NCI-H524 treated with DMSO at 0.1 percent for 48 hours (cell line): Measurements from ENCODE around the gene SPDYC.

Source experiments
- DNase-seq: peaks from one replicate; lab custom pipeline; 2025; lab: John Stamatoyannopoulos, UW

SPDYC gene

DNA sequence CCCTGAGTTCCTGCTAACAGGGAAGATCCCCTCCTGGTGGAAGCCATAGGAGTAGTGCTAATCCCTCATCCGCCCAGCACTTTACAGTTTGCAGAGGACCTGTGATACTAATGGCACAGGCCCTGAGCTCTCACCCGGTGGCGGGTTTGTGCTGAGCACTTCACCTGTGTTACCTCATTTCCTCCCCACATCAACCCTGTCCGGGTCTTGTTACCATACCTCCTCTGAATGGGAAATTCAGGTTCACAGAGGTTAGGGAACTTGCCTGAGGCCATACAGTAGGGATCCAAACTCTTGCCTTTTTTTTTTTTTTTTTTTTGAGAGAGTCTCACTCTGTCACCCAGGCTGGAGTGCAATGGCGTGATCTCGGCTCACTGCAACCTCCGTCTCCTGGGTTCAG is 36.9 kb downstream of the SPDYC start:
- no peak for DNase-seq

DNA sequence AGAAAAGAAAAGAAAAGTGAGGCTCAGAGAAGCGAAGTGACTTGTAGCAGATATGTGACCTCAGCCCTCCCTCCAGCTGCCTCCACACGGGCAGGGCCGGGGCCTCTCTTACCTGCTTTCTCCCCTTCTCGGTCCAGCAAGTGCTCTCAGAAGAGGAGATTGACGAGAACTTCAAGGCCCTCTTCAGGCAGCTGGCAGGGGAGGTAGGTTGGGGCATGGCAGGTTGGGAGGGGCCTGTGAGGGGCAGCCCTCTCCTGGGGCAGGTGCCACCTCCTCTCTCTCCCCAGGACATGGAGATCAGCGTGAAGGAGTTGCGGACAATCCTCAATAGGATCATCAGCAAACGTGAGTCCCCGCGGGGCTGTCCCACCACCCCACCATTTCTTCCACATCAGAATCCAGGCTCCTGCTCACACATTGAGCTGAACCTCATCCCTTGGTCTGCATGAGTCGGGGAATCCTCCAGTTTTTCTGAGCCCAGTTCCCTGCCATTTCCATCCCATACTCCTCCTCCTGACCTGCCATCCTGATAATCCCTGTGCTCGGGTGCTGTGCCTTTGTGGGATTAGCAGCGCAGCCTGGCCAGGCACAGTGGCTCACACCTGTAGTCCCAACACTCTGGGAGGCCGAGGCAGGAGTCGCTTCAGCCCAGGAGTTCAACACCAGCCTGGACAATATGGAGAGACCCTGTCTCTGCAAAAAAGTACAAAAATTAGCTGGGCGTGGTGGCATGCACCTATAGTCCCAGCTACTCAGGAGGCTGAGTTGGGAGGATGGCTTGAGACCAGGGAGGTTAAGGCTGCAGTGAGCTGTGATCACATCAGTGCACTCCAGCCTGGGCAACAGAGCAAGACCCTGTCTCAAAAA is 38.1 kb downstream of the SPDYC start:
- no peak for DNase-seq

DNA sequence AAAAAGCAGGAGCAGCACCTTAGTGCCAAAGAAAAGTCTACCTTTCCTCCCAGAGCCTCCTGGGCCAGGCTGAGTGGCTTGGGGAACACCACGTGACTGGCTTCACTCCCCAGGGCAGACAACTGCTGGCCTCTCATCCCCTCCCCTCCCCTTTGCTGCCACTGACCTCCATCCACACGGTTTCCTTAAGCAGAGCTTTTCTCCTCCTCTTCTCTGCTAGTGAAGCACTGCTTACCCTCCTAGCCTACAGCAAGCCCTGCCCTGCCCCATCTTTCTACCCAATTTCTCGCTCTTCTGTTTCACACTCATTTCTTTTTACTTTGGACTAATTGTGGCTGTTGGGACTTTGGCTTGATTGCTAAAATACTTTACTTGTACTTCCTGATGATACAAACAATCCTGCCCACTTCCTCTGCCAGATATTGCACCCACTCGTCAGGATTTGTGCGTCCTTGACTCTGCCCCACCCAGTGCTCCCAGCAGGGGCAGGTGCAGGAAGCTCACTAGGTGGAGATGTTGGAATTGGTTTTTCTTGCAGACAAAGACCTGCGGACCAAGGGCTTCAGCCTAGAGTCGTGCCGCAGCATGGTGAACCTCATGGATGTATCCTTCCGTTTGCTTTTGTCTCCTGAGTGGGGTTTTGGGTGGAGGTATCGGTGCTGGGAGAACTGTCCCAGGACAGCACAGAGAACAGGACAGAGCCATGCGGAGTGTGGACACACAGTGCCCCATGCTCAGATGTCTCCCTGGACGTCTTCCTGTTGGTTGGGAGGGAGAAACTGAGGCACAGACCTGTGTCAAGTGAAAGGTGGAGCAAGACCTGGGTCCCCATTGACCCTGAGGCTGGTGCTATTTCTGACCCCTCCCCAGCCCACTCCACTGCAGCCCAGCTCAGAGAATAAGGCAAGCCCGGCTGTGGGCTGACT is 39.0 kb downstream of the SPDYC start:
- DNase-seq, result no peak

DNA sequence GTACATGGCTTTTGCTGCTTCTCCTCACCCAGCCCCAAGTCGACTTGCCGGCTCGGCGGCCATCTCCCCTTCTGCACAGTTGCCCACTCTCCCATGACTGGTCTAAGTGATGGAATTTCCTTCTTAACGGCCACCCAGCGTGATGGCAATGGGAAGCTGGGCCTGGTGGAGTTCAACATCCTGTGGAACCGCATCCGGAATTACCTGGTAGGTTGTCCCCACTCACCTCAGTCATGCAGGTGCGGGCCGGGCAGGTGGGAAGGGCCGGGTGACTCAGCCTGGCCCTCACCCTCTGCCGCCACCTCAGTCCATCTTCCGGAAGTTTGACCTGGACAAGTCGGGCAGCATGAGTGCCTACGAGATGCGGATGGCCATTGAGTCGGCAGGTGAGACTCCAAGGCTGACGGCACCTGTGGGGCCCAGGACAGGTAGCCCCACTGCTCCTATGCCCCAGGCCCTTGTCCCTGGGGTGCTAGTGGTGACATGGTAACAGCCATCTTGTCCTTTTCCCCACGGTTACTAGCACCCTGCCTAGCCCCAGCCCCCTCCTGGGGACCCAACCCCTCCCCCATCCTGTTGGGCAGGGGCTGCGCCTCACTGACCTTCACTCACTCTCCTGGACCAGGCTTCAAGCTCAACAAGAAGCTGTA is 39.8 kb downstream of the SPDYC start:
- DNase-seq, result no peak

DNA sequence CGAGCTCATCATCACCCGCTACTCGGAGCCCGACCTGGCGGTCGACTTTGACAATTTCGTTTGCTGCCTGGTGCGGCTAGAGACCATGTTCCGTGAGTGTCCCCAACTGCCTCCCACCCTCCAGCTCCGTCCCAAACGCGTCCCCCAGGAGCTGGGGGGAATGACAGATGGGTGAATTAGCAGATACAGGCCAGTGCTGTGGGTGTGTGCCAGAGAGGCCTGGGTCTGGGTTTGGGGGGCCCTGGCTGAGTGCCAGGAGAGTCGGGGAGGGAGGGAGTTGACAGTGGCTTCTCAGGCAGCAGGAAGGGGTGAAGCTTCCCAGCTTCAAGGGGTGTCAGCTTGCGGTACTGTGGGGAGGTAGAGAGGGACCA is 40.3 kb downstream of the SPDYC start:
- no peak for DNase-seq

DNA sequence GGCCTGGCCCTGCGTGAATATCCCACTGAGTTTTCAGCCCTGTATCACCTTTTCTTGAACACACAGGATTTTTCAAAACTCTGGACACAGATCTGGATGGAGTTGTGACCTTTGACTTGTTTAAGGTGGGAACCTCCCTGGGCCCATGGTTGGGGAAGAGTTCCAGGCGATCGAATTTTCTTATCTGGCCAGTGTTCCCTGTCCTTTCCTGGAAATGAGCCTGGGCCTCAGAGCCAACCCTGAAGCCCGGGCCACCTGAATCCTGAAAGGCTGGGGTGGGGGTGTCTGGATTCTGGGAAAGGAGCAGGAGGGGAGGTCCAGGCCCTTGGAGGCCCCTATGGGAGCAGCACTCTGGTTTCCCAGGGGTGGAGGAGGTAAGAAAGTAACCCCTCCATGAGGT is 40.7 kb downstream of the SPDYC start:
- no peak for DNase-seq

DNA sequence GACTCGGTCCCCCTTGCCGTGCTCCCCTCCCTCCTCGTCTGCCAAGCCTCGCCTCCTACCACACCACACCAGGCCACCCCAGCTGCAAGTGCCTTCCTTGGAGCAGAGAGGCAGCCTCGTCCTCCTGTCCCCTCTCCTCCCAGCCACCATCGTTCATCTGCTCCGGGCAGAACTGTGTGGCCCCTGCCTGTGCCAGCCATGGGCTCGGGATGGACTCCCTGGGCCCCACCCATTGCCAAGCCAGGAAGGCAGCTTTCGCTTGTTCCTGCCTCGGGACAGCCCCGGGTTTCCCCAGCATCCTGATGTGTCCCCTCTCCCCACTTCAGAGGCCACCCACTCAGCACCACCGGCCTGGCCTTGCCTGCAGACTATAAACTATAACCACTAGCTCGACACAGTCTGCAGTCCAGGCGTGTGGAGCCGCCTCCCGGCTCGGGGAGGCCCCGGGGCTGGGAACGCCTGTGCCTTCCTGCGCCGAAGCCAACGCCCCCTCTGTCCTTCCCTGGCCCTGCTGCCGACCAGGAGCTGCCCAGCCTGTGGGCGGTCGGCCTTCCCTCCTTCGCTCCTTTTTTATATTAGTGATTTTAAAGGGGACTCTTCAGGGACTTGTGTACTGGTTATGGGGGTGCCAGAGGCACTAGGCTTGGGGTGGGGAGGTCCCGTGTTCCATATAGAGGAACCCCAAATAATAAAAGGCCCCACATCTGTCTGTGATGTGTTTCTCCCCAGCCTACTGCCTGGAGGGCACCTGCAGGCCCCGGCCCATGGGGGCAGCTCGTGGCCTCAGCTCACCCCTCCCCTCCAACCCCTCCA is 41.5 kb downstream of the SPDYC start:
- no peak for DNase-seq

DNA sequence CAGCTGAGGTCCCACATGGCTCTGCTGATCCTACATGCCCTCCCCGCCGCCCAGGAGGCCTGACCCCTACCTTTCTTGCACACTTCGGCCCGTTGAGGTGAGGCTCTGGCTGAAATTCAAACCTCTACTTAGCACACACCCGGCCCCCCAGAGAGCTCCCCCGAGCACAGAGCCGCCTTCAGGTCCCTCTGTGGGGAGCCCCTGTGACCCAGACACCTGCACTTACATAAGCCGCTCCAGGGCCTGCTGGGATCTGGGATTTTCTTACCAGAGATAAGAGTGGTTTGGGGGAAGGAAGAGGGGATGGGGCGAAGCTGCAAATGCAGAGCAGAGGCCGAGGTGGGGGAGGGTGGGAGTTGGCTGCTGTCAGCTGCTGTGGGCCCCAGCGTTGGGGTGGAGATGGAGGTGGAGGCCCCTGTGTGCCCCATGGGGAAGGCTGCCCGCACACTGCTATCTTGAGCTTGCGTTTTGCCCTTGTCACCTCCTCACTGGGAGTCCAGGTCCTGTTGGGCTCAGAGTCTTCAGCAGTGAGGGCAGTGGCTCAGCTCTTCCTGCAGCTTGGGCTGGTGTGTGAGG is 42.3 kb downstream of the SPDYC start:
- DNase-seq, result no peak

DNA sequence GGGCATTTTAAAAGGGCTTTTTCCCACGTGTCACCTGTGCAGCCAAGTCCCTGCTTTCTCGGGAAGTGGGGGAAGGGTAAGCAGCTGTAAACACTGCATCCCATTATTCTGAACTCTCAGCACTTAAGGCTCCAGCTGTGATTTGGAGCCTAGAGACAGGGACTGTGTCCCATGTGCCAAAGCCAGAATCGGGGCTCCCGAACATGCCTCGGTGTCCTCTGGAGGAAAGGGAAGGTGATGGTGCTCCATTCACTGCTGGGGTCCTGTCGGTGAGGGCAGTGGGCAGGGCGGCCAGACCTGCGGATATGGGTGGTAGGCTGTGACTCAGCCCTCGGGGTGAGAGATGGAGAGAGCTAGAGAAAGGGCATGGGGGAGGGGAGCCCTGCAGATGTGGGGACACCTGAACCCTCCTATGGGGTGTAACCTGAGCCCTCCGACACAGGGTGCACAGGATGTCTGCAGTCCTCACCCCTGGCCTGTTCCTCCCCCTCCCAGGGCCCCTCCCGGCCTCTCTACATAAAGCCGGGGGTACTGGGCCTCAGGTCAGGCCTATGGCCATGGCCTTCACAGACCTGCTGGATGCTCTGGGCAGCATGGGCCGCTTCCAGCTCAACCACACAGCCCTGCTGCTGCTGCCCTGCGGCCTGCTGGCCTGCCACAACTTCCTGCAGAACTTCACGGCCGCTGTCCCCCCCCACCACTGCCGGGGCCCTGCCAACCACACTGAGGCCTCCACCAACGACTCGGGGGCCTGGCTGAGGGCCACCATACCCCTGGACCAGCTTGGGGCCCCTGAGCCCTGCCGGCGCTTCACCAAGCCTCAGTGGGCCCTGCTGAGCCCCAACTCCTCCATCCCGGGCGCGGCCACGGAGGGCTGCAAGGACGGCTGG is 43.5 kb downstream of the SPDYC start:
- no peak for DNase-seq

DNA sequence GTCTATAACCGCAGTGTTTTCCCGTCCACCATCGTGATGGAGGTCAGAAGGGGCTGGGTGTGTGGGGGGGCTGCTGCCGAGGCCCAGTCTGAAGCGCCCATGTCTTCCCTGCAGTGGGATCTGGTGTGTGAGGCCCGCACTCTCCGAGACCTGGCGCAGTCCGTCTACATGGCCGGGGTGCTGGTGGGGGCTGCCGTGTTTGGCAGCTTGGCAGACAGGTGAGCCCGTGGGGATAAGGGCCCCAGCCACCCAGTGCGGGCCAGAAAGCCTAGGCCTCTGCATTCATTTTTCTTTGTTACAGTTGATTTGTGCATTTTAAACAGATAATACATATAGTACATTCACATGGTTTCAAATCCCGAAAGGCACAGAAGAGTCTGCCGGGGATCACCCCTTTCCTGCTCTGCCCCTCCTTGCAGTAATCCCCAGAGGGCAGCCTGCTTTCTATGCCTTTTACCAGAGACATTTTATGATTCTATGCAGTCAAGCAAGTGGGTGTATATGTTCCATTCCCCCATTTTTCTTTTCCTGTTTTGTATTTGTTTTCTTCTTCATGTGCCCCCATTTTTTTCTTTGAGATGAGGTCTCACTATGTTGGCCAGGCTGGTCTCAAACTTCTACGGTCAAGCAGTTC is 44.3 kb downstream of the SPDYC start:
- DNase-seq, result no peak

DNA sequence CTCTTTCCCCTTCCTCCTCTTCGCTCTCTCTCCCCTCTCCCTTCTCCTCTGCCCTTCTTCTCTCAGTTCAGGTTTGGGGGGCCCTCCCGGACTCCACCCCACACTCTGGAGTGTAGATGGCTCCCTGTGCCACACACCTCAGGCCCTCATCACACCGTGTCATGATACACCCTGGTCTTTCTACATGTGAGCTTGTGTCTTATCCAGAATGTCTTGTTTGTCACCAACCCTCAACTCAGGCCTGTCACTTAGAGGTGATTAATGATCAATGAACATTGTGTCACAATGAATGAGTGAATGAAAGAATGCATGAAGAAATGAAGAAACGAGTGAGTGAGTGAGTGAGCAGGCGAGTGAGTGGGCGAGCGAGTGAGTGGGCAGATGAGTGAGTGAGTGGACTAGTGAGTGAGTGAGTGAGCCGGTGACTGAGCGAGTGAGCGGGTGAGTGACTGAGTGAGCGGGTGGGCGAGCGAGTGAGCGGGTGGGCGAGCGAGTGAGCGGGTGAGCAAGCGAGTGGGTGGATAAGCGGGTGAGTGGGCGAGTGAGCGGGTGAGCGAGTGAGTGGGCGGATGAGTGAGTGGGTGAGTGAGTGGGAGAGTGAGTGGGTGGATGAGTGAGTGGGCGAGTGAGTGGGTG is 45.5 kb downstream of the SPDYC start:
- no peak for DNase-seq

DNA sequence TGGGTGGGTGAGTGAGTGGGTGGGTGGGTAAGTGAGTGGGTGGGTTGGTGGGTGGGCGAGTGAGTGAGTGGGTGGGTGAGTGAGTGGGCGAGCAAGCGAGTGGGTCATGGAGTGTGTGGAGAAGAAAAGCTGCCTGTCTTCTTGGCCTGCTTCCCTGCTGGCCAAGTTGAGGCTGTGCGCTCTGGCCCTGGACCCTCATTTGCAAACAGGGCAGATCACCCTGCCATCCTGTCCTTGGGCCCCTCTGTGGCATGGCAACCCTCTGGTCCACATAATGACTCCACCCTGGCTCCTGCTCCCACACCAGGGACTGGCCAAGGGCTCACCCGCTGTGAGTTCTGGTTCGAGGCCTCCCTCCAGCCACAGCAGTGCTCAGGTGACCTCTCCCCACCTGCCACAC is 46.8 kb downstream of the SPDYC start:
- DNase-seq, result no peak

DNA sequence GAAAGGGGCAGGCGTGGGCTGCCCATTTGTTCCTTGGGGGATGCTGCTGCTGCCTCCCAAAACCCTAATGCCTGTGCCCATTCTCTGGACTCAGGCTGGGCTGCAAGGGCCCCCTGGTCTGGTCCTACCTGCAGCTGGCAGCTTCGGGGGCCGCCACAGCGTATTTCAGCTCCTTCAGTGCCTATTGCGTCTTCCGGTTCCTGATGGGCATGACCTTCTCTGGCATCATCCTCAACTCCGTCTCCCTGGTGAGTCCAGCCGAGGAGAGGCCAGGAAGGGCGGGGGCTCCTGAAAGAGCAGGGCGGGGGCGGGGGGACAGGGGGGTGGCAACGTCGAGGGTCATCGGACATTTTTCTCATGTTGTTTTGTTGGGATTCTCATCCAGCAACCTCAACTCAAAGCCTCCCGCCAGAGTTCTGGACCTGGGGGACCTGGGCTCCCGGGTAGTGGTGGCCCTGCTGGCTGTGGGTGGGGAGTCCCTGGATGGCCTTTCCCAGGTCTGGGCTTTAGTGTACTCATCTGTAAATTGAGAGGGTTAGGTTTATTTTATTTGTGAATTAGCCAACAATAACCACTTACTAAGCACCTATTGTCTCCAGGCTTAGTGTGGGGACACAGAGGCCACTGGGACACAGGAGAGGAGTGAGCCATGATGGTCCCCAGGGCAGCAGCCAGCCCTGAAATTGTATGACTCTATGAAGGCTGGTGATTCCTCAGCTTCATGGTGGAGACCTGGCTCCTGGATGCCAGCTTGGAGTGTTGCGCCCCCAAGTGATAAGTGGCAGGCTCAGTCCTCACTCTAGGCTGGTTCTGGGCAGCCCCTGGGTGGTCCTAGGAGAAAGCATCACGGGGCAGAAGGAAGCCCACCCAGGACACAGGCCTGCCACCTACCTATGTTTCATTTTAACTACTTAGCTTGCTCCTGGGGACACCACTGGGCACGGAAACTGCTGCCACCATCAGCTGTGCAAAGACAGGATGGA is 47.7 kb downstream of the SPDYC start:
- no peak for DNase-seq

DNA sequence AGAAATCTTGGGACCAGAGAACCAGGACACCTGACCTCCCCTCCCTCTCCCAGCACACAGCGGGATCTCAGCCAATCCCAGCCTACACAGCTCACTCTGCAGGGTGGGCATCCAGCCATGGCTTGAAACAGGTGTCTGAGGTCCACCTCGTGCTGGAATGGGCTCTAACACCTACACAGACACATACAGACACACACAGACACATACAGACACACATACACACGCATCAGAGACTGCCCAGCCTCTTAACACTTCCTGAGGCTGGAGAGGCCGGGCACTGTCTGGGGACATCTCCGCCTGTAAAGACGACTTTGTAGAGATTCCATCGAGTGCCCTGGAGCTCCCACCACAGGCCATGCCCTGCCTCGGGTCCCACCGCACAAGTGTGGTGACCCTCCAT is 48.4 kb downstream of the SPDYC start:
- DNase-seq, result no peak

DNA sequence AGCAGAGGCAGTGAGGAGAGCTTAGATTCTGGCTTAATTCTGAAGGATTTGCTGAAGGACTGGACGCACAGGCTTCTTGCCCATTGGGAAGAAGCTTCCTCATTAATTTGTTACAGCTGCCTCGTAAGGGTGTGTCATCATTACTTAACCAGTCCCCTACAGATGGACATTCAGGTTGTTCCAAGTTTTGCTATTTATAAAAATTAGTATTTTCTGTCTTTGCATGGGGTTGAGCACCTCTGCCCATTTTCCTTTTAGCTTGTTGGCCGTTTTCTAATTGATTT is 49.8 kb downstream of the SPDYC start:
- DNase-seq, result no peak

DNA sequence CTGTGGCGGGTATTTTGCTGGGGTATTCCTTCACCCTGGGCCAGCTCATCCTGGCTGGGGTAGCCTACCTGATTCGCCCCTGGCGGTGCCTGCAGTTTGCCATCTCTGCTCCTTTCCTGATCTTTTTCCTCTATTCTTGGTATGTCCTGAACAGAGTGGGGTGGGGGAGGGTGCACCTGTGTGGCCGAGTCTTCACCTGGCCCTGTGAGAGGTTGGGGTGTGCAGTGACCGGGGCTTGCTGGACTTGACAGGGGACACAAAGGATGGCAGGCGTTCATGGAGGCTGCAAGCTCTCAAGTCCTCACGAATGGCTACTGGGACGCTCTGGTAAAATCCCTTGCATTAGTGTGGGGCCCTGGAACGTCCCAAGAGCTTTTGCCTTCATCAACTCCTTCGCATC is 51.0 kb downstream of the SPDYC start:
- DNase-seq, result no peak
